ENCODE measurements around the gene BCL6.

The BCL6 gene

GRCh38 chr3:187745201-187746058 lies at the start of gene BCL6:
BCL6 (minus strand) TSS chr3:187745468; CDS start chr3:187733693, 11,775 bp downstream.
- DNase-seq, result peak; percentile 94

DNA sequence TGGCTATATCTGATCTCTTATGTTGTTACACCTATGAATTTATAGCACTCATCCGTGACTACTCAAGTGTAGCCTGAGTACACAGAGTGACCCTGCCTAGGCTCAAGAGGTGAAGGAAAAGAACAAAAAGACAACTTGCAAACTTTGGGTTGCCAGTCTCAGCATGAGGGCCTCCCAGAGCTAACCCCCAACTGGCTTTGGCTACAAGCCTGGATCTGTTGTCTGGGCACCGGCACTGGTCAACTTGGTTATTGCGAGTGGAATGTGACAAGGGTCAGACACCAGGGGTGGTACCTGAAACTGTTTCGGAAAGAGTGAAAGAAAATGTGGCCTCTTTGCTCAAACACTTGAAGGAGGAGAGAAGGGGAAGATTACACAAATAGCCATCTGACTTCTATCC lies 49.5 kb upstream of the BCL6 start:
- no peak for DNase-seq

DNA sequence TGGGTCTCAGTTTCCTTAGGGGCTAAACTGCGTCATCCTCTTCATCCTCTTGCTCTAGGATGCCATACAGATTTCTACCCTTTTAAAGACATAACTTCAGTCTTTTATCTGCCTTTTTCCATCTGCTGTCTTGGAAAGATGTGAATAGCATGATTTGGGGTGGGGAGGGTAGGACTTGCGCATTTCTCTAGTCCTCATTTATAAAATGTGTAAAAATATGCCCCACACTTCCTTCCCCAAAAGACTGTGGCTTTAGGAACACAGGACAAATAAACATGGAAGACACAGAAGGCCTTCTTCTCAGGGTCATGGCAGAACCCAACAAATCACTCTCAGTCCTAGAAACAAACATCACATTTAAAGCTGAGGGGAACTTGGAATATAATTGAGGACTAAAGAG lies 48.4 kb upstream of the BCL6 start:
- no peak for DNase-seq

DNA sequence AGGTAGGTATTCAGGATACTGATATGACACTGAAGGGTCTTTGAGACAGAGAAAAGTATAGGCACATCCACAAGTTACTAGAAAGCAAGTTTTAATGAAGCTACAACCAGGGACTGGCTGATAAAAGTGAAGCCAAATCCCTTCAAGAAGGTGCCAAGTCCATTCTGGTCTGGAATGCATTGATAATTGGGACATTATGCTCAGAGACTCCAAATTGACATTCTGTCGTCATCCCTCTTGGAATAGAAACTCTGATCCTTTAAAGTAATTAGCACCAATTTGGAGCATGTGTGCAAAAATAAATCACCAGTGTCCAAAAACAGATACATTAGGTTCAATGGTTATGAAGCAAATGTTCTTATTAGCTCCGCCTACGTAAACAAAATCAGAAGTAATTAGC lies 47.3 kb upstream of the BCL6 start:
- no peak for DNase-seq

GRCh38 chr3:187789872-187790271 lies 44.6 kb upstream of the BCL6 start:
- DNase-seq, result no peak

DNA sequence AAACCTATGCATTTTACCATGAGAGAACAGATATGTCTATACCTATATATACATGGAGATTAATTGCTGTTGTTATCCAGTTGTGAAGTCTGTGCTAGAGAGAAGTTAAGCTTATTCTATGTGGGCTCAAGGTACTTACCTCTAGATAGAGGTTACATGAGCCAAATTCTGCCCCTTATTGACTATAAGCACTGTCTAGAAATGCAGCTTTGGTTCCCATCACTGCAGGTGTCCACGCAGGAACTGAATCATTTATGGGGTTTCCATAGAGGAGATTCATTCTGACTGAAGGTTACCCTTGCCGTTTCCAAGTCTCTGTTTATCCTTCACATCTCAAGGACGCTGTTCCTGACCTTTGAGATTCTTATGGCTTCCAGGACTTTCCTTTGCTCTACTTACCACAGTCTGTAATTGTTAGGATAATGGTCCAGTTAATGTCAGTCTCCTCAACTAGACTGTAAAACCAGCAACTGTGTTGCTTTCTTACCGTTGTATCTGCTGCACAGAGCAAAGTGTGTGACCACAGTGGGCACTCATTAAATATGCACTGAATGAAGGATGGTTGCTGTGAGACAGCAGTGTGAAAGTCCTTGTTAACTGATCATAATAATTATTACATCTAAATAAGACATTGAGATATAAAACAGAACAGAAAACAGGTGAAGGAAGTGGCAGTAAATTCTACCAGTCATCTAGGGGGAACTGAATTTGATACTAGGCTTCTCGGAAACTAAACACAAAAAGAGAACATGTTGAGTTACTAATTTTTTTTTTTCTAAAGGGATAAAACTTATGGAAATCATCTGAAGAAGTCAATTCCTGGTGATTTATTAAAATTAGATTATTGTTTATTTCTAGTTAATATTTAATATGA lies 44.0 kb upstream of the BCL6 start:
- DNase-seq, result peak; percentile 23

- DNase-seq, result peak; percentile 71
Measured at GRCh38 chr3:187783098-187783497, 37.8 kb upstream of the BCL6 start.

DNA sequence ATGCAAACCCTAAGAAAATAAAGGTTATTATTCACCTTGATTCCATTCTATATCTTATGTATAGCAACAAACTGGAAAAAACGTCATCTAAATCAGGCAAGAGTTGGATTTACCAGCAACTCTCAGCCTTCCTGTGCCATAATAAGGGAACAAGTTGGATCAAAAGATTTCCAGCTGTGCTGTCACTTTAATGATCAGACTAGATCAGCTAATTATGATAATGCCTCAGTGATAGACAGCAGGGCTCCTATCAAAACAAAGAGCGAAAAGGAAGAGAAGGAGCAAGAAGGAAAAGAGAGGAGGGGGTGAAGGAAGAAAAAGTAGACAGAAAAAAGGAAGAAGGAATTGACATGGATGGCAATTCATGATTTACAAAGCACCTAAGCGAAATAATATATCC lies 36.7 kb upstream of the BCL6 start:
- DNase-seq, result no peak

- no peak for DNase-seq
Measured at GRCh38 chr3:187781001-187781400, 35.7 kb upstream of the BCL6 start.

DNA sequence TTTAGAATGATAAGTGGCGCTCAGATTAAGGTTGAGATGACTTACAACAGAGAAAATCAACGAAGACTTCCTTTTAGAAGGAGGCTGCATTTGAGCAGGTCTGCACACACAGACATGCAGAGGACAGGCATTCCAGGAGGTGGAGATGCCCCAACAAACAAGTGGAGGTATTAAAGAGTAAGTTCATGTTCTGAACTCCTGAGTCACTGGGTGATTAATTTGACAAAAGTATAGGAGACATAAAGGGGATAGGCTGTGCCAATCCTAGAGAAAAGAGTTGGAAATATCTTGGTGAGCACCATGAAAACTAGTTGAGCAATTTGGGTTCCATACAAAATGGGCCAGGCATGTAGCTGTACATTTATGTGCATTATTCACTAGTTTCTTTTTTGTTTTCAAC lies 33.5 kb upstream of the BCL6 start:
- DNase-seq, result no peak

DNA sequence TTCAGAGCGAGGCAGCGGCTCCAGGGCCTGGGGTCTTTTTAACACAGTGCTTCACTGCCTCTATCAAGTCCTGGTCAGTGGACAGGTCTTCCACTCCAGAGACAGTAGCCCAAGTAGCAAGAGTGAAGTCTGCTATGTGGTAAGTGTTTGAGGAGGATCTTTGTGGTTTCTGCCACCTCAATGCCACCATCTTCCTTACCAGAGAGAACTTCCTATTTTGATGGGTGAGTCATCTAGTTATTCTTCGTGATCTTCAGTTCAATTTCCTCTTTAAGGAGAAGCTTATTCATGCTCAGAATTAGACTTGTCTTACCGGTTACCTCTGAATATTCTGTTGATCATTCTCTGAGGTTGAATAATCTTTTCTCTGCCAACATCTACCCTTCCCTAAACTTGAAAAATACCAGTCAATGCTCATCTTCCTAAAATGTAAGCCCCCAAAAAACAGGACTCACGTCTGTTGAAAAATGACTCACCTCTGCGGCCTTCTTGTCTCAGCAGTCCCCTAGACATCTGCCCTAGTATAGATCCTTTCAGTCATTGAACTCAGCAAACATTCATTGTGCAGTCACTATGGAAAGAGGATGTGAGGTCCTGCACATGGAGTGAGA lies 32.2 kb upstream of the BCL6 start:
- peak; percentile 99 for DNase-seq

GRCh38 chr3:187775549-187775948 lies 30.3 kb upstream of the BCL6 start:
- DNase-seq, result no peak

GRCh38 chr3:187774185-187774789 lies 29.0 kb upstream of the BCL6 start:
- peak; percentile 94 for DNase-seq

GRCh38 chr3:187773233-187774184 lies 28.2 kb upstream of the BCL6 start:
- peak; percentile 92 for DNase-seq

DNA sequence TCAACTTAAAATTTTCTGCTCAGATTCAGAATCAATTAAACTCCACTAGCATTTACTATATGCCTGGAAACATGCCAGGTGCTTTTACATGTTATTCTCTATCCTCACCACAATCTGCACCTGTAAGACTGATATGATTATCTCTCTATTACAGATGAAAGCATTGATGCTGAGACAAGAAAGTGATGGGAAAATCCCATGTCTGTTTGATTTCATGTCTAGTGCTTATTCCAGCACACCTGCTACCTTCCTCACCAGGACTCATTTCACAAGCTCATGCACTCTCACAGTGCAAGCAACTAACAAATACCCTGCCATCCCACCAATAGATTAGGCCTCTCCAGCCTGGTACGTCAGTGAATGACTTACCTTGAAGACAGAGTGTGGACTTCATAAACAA lies 25.0 kb upstream of the BCL6 start:
- no peak for DNase-seq

DNA sequence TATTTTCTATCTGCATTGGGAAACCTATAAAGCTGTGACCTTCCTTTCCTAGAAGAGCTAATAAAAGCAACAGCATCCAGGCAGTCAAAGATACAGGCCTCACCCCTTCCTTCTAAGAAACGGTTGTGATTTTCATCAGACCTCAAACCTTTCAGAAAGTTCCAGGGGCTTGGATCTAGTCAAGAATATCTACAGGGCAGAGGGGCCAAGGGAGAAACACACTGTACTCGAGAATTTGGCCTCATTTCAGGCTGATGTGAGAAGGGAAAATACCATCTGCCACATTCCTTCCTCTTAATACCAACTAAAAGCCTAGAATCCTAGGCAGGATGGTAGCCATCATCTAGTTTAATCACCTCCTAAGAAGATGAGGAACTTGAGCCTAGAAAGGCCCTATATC lies 24.5 kb upstream of the BCL6 start:
- DNase-seq, result no peak

DNA sequence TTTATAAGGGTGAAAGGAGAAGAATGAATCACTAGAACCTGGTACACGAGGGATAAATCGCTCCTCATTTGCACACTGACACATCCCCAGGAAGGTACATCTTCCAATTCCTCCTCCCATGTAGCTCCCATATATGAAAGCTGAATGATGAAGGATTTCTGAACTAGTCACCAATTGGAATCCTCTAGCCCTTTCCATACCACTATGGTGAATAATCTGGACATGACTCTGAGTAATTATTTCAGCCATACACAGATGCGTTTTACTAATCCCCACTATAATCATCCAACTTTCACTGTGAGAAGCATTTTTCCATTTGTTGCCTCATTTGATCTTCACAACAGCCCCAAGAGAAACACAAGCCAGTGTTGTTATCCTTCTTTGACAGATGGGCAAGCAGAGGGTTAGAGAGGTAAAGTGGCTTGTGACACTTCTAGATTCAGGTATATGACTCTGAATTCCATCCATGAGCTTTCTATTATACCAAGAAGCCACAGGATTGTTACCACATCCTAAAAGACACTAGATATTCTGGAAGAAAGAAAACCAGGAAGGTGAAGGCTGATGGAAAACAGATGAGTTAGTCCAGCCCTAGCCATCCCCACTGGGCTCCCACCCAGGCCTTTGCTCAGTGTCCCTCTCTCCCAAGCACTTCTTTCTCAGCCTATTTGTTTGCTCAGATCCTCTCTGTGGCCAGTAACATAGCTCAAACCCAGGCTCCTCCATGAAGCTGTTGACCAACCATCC lies 22.2 kb upstream of the BCL6 start:
- DNase-seq, result no peak

- DNase-seq, result no peak
Measured at GRCh38 chr3:187765342-187765741, 20.1 kb upstream of the BCL6 start.

DNA sequence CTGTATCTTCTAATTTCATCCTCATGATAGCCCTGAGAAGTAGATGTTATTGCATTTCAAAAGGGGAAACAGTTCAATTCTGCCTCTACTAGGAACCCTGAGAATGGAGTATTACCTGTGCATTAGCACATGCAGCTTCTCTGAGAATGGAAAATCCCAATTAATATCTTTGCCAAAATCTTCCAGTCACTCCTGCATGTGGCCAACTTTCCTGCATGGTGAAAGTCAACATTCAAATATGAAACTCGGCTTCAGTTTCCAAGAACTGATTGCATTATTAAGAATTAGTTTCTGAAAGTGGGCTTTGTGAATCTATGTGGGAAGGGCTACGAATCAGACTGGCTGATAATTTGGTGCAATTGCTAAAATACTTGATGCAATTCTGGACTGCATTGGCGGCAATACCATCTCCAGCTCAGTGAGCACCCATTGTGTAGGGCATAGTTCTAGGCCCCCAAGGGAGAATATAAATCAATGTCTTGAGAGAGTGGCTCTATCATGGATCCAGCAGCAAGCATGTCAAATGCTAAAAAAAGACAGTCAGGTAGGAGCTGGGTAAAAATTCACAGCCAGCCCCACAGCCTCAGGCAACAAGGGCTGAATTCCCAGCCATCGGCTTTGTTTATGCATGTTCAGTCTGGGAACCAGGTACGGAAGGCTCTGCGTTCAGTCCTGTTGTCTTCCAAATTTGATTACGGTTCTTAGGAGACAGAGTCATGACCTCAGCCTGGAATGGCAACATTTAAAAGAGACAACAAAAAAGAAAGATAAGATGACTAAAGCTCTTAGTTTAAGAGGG lies 18.8 kb upstream of the BCL6 start:
- DNase-seq, result no peak

DNA sequence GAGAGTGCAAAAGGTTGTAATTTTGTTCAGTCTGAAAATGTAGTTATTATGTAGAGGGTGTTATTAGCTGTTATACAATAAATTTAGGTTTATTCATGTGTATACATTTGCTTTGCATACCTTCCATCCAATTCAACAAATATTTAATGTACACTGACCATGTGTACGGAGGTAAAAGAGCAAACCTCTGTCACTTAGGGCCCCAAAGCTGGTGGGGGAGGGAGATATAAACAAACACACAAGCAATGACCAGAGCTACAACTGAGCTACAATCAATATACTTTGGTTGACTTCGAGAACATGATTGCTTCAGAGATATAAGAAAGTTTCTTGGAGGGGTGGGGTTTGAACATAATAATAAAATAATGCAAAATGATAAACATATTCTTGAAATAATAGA lies 17.5 kb upstream of the BCL6 start:
- no peak for DNase-seq

Measured in MV-4-11 (cell line).